GM12864 (cell line): ENCODE measurements around the gene UNC13B.

Experiments
- DNase-seq: peaks from one replicate; pipeline ENCODE4 v3.0.0-alpha.2; 2011; ENCODE audit warnings: low read depth
- H3K4me3 ChIP-seq: 2 replicates; pipeline ENCODE4 v1.5.1; 2011; ENCODE audit warnings: mild to moderate bottlenecking, low read depth, low read length, control low read depth
- CTCF ChIP-seq: IDR thresholded peaks from 2 replicates; pipeline ENCODE4 v1.5.1; 2011; ENCODE audit warnings: low read depth, mild to moderate bottlenecking, moderate library complexity, low read length, control low read depth, inconsistent platforms; ENCODE audit errors: missing control alignments

The UNC13B gene

GRCh38 chr9:35423499-35423898 is 261.7 kb downstream of the UNC13B start:
- no peak for TF ChIP-seq CTCF
- DNase-seq: no peak
- no peak overlapping the region for H3K4me3 ChIP-seq

GRCh38 chr9:35424356-35425352 is 262.8 kb downstream of the UNC13B start:
- DNase-seq: no peak
- no peak for TF ChIP-seq CTCF
- no peak overlapping the region for H3K4me3 ChIP-seq

- DNase-seq: no peak
- no peak for TF ChIP-seq CTCF
- H3K4me3 ChIP-seq: no peak overlapping the region
Observed at GRCh38 chr9:35426627-35427026, 264.8 kb downstream of the UNC13B start.

- DNase-seq: no peak
- H3K4me3 ChIP-seq: no peak overlapping the region
- no peak for TF ChIP-seq CTCF
Observed at GRCh38 chr9:35431467-35431866, 269.7 kb downstream of the UNC13B start.

- DNase-seq: no peak
- no peak overlapping the region for H3K4me3 ChIP-seq
- no peak for TF ChIP-seq CTCF
Observed at GRCh38 chr9:35432076-35432475, 270.3 kb downstream of the UNC13B start.

GRCh38 chr9:35436933-35437332 is 275.1 kb downstream of the UNC13B start:
- no peak for TF ChIP-seq CTCF
- no peak overlapping the region for H3K4me3 ChIP-seq
- no peak for DNase-seq

- DNase-seq: no peak
- no peak for TF ChIP-seq CTCF
- H3K4me3 ChIP-seq: no peak overlapping the region
Observed at GRCh38 chr9:35446012-35446411, 284.2 kb downstream of the UNC13B start.
